Left ventricle myocardium inferior (tissue), 1 donor: ENCODE data around the gene FAM241A. TPM values are rescaled to one million over a fixed set of nuclear protein-coding genes. Genes with fewer than 3 reads are reported as not detected.
A peak's percentile ranks its signal among the peaks of the same experiment; 100 is the strongest.

Source experiments
- DNase-seq: peaks from one replicate; pipeline ENCODE4 v3.0.0-alpha.2; 2020
- H3K27ac ChIP-seq: fragments of 200-600 bp; replicated peaks from 2 replicates; pipeline ENCODE4 v1.8.0; 2021
- H3K27me3 ChIP-seq: fragments of 200-600 bp; 2 replicates; pipeline ENCODE4 v1.8.0; 2021; ENCODE audit warnings: low read depth
- H3K36me3 ChIP-seq: fragments of 200-600 bp; 2 replicates; pipeline ENCODE4 v1.8.0; 2021
- H3K4me1 ChIP-seq: fragments of 200-600 bp; 2 replicates; pipeline ENCODE4 v1.8.0; 2021
- H3K4me3 ChIP-seq: fragments of 200-600 bp; 2 replicates; pipeline ENCODE4 v1.8.0; 2021; ENCODE audit warnings: mild to moderate bottlenecking, moderate library complexity
- H3K9me3 ChIP-seq: fragments of 200-600 bp; replicated peaks from 2 replicates; pipeline ENCODE4 v1.8.0; 2021
- intact Hi-C: fragments of 100-400 bp; cut with micrococcal nuclease; formaldehyde crosslinking; loops from one replicate; pipeline ENCODE4 v1.11.0; 2022
- total RNA-seq: library from RNA; stranded (reverse); fragmentation: NEBNext Ultra II Directional; extraction: Animal tissue kit (Norgen Biotek cat#: 25700); gene quantifications from one replicate; pipeline ENCODE4 v1.2.1, GENCODE V29; 2021
- TF ChIP-seq, protein P1 (sequence below): fragments of 200-600 bp; IDR thresholded peaks from 2 replicates; pipeline ENCODE4 v1.8.0; 2021; ENCODE audit warnings: antibody characterized with exemption, mild to moderate bottlenecking, borderline replicate concordance
- donor health status: DM: no; HTN: yes; CAD: no; lungs with severe emphysema.

FAM241A gene
- total RNA-seq, 1 donor from 2014 or later = 7.6 TPM

DNA sequence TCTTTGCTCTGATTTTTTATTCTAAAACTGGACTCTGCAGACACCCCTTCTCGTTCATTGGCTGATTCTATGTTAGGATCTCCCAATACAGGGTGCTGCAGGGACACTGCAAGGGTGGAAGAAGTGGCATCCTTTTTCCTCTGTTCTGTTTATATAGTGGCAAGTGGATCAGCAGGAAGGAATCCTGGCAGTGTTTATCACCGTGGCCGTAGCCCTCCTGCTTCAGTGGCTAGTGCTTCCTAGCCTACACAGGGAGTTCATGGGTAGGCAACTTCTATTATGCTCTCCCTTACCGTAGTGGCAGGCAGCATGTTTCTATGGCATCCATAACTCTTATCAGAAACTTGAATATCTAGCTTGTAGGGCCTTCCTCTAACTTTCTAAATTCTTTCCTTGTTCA is 79.9 kb downstream of the FAM241A start:
- no peak for DNase-seq
- Histone ChIP-seq H3K36me3 (no peaks in the 10 kb centered on the region), H3K27me3 (no peaks in the 10 kb centered on the region), H3K4me1 (peaks cover 1% of the 10 kb centered on the region), H3K9me3 (no peaks in the 10 kb centered on the region), H3K27ac (no peak overlapping the region), H3K4me3 (no peak overlapping the region)
- TF ChIP-seq, protein P1, sequence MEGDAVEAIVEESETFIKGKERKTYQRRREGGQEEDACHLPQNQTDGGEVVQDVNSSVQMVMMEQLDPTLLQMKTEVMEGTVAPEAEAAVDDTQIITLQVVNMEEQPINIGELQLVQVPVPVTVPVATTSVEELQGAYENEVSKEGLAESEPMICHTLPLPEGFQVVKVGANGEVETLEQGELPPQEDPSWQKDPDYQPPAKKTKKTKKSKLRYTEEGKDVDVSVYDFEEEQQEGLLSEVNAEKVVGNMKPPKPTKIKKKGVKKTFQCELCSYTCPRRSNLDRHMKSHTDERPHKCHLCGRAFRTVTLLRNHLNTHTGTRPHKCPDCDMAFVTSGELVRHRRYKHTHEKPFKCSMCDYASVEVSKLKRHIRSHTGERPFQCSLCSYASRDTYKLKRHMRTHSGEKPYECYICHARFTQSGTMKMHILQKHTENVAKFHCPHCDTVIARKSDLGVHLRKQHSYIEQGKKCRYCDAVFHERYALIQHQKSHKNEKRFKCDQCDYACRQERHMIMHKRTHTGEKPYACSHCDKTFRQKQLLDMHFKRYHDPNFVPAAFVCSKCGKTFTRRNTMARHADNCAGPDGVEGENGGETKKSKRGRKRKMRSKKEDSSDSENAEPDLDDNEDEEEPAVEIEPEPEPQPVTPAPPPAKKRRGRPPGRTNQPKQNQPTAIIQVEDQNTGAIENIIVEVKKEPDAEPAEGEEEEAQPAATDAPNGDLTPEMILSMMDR = no peak
- intact Hi-C loops = no loop called here

DNA sequence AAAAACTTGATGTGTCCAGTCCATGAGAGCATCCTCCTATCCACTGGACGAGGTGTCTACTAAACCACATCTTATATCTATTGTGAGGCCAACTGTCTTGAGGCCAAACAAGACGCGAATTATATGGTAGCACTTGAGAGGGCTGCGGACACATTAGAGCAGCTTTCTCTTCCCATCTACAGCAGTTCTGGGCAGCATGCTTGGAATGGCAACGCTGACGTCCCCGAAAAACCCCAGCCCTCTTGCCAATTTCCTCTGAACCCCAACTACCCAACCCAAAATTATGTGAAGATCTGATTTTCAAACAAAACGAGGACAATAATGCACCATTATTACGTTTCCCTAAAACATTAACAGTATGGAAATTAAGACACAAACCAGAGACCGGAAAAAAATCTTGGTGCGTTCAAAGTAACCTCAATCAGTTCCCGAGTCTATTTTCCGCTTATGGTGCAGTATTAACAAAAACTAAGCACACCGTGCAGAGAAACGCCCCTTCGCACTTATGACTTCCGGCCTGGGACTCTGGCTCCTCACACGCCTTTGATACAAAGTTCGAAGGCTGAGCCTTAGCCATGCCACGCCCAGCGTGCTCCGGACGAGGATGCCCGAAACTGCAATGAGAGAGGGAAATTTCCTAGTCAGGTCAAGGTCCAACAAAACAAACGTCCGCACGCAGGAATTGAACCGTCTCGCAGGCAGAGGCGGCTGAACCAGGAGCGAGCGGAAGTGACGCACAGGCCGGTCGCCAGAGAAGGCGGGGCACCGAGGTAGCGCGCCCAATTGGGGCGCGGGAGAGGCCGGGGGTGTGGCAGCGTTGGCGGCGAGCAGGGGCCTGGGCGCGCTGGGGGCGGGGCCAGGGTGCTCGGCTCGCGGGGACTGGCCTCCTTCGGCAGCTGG is 85.9 kb downstream of the FAM241A start:
- peak; percentile 98 for DNase-seq
- TF ChIP-seq, protein P1 = no peak
- Histone ChIP-seq H3K27ac (peak overlapping the region; percentile 97), H3K4me3 (peak overlapping the region; percentile 95), H3K27me3 (no peaks in the 10 kb centered on the region), H3K4me1 (peaks cover 37% of the 10 kb centered on the region), H3K9me3 (no peaks in the 10 kb centered on the region), H3K36me3 (no peaks in the 10 kb centered on the region)
- intact Hi-C loops = no loop called here

DNA sequence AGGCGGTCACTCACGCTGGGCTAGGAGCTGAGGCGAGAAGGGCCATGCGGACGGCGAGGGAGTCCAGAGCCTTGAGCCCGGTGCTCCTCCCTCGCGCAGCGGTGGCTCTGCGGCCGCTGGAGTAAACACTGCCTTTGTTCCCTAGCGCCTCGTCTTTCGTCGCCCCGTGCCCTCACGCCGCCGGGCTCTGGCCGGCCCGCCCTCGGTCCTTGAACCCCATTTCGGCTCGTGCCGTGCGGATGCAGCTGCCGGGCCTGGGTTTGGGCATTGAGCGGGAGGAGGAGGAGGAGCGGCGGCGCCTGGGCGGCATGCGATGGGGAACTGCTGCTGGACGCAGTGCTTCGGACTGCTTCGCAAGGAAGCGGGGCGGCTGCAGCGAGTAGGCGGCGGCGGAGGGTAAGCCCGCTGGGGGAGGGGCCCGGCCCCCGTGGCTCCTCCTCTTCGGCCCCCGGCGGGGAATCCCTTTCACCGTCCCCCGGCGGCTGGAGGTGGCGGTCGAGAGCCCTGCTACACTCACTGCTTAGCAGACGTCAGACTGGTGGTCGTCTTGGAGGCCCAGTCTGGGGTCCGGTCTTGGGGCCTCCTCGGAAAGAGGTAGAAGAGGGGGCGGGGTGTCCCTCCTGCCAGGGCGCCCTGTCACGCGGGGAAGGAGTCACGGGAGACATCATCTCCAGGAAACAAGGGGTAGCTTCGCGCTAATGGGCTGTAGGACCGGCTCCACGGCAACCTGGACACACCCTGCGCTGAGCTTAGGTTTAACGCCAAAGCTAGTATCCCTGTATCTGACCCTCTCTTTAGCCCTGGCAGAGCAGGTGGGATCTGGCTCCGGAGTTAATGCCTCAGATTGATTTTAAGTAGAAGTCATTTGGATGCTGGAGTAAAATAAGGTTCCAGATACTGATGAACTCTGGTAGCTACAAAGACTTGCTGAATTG is 86.8 kb downstream of the FAM241A start, which contains the start of gene AP1AR:
TSS of gene AP1AR (plus strand) at position 9 of the 935 bp plus-strand sequence. CDS start at position 314, 305 bp downstream.
- DNase-seq = peak; percentile 84
- Histone ChIP-seq H3K4me1 (peaks cover 37% of the 10 kb centered on the region), H3K36me3 (no peaks in the 10 kb centered on the region), H3K9me3 (no peaks in the 10 kb centered on the region), H3K4me3 (peak within 1 kb of the TSS; percentile 95), H3K27ac (peak within 1 kb of the TSS; percentile 97), H3K27me3 (no peaks in the 10 kb centered on the region)
- intact Hi-C loops = no loop called here
- TF ChIP-seq, protein P1 = peak; percentile 52

DNA sequence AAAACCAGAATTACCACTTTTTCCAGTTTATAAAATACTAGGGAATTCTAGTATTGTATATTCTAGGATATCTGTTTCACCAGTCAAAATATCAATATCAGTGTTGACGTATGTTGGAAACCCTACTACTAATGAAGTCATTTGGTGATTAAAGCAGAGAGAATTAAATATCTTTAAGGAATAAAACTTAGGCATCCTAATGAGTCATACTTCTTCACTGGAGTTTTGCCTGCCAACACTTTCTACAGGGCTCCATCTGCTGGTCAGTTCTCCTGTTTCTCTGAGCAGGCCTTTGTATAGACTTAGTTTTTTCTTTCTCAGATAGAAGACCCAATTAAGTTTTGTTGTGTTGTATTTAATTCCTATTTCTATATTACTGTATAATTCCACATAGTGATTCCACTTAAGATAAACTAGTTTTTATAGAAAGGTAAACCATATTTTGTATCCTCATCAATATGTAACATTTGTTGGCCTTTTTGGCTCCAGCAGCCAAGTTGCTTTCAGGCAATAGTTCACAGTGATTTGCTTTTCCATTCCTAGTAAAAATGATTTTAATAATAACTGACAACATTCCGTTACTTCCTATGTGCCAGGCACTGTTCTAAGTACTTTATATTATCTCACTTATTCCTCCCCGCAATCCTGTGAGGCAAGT is 89.8 kb downstream of the FAM241A start:
- Histone ChIP-seq H3K4me3 (no peak overlapping the region), H3K4me1 (peaks cover 40% of the 10 kb centered on the region), H3K27ac (no peak overlapping the region), H3K9me3 (no peaks in the 10 kb centered on the region), H3K36me3 (no peaks in the 10 kb centered on the region), H3K27me3 (no peaks in the 10 kb centered on the region)
- TF ChIP-seq, protein P1 = peak; percentile 89
- intact Hi-C loops = loop anchor here (2.0 kb wide), 1 partner anchor 136 kb away; no protein-coding TSS in a partner anchor
- DNase-seq = no peak

DNA sequence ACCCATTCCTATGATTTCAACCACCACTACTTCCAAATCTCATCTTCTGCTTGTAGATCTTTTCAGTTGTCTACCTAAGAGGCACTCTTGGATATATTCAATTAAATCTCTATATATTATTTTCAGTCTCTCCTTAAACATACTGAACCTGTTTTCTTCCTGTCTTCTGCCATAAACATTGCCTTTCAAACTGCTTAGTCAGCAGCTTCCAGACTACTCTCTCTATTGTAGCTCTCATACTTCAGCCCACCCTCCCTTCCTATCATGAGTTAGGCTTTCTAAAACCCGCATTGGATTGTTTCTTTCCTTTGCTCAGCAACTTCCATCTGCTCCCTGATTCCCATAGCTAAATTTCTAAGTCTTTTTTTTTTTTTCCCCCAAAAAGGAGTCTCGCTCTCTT is 90.8 kb downstream of the FAM241A start:
- no peak overlapping the region for H3K27ac ChIP-seq
- TF ChIP-seq, protein P1 = no peak
- H3K4me1 ChIP-seq = peaks cover 31% of the 10 kb centered on the region
- no peak overlapping the region for H3K4me3 ChIP-seq
- no peaks in the 10 kb centered on the region for H3K9me3 ChIP-seq
- no peak for DNase-seq
- no peaks in the 10 kb centered on the region for H3K36me3 ChIP-seq
- intact Hi-C loops = no loop called here
- H3K27me3 ChIP-seq = no peaks in the 10 kb centered on the region
